Smooth muscle cell (in vitro differentiated cells): Measurements from ENCODE around the gene MARCHF10. TPM values are rescaled to one million over a fixed set of nuclear protein-coding genes. Genes with fewer than 3 reads are reported as not detected.
A peak's percentile ranks its signal among the peaks of the same experiment; 100 is the strongest.

ENCODE experiments used
- DNase-seq: peaks from one replicate; lab custom pipeline; 2025; ENCODE audit not compliant: unreplicated experiment; lab: John Stamatoyannopoulos, UW
- H2AFZ ChIP-seq: fragments of 200-600 bp; sonication (generic); 2 replicates; pipeline ENCODE4 v1.6.0; 2016; ENCODE audit warnings: antibody characterized with exemption, low read depth, mild to moderate bottlenecking
- H3F3A ChIP-seq: fragments of 200-600 bp; sonication (generic); 2 replicates; pipeline ENCODE4 v1.6.0; 2017; ENCODE audit warnings: antibody characterized with exemption, low read depth
- H3K27ac ChIP-seq: fragments of 200-600 bp; sonication (generic); 2 replicates; pipeline ENCODE4 v1.5.1; 2016; ENCODE audit warnings: low read depth, mild to moderate bottlenecking
- H3K27me3 ChIP-seq: fragments of 200-600 bp; sonication (generic); 2 replicates; pipeline ENCODE4 v1.6.1; 2016; ENCODE audit warnings: low read depth, mild to moderate bottlenecking
- H3K36me3 ChIP-seq: fragments of 200-600 bp; sonication (generic); 2 replicates; pipeline ENCODE4 v1.5.1; 2016; ENCODE audit warnings: low read depth
- H3K4me1 ChIP-seq: fragments of 200-600 bp; sonication (generic); 2 replicates; pipeline ENCODE4 v1.5.1; 2016; ENCODE audit warnings: low read depth
- H3K4me2 ChIP-seq: fragments of 200-600 bp; sonication (generic); 2 replicates; pipeline ENCODE4 v1.6.0; 2016; ENCODE audit warnings: mild to moderate bottlenecking
- H3K4me3 ChIP-seq: fragments of 200-600 bp; sonication (generic); 2 replicates; pipeline ENCODE4 v1.5.1; 2016; ENCODE audit warnings: mild to moderate bottlenecking
- H3K79me2 ChIP-seq: fragments of 200-600 bp; sonication (generic); 2 replicates; pipeline ENCODE4 v1.6.0; 2016; ENCODE audit warnings: low read depth, mild to moderate bottlenecking
- H3K9ac ChIP-seq: fragments of 200-600 bp; sonication (generic); 2 replicates; pipeline ENCODE4 v1.6.0; 2016; ENCODE audit warnings: low read depth
- H3K9me3 ChIP-seq: fragments of 200-600 bp; sonication (generic); replicated peaks from 2 replicates; pipeline ENCODE4 v1.5.1; 2016; ENCODE audit warnings: low read depth
- H4K20me1 ChIP-seq: fragments of 200-600 bp; sonication (generic); 2 replicates; pipeline ENCODE4 v1.6.0; 2016; ENCODE audit warnings: low read depth
- CTCF ChIP-seq: fragments of 200-600 bp; sonication (generic); IDR thresholded peaks from 2 replicates; pipeline ENCODE4 v1.5.1; 2017; ENCODE audit warnings: borderline replicate concordance, mild to moderate bottlenecking, antibody characterized with exemption; ENCODE audit not compliant: insufficient read depth, poor library complexity, severe bottlenecking
- WGBS: methylation state at CpG from one replicate; pipeline ENCODE4 v1.1.7; 2016; ENCODE audit warnings: low lambda C conversion rate; 5-methylcytosine and 5-hydroxymethylcytosine counted together
- polyA plus RNA-seq: library from polyadenylated mRNA; unstranded; fragments of >200 nt; fragmentation: Nextera tagmentation; extraction: Ambion mirVana; gene quantifications from 2 replicates; pipeline ENCODE4 v1.2.1, GENCODE V29; 2016
- total RNA-seq: library from RNA; depleted of rRNA; stranded (reverse); fragments of >200 nt; gene quantifications from 2 replicates; pipeline ENCODE4 v1.2.3, GENCODE V29; 2014

MARCHF10 gene
- total and polyA plus RNA-seq, 2 experiments from 2014 or later: not detected

- peaks cover 7% of the 10 kb centered on the region for H3K4me1 ChIP-seq
- DNase-seq: no peak
- H3K9ac ChIP-seq: no peak overlapping the region
- no peaks in the 10 kb centered on the region for H3K9me3 ChIP-seq
- H3F3A ChIP-seq: peaks cover 12% of the 10 kb centered on the region
- no peaks in the 10 kb centered on the region for H4K20me1 ChIP-seq
- H3K4me3 ChIP-seq: no peak overlapping the region
- H3K27me3 ChIP-seq: no peaks in the 10 kb centered on the region
- H3K79me2 ChIP-seq: no peaks in the 10 kb centered on the region
- WGBS: 91% methylated on average over 7 of the region's 7 CpGs
- no peak overlapping the region for H2AFZ ChIP-seq
- peak overlapping the region; percentile 57 for H3K4me2 ChIP-seq
- peak overlapping the region; percentile 86 for H3K27ac ChIP-seq
- TF ChIP-seq CTCF: no peak
- no peaks in the 10 kb centered on the region for H3K36me3 ChIP-seq
These were observed 27.8 kb downstream of the MARCHF10 start for GRCh38 chr17:62780269-62780668.

GRCh38 chr17:62778990-62779681 is 29.0 kb downstream of the MARCHF10 start:
- Histone ChIP-seq H3K79me2 (no peaks in the 10 kb centered on the region), H3K4me2 (peak overlapping the region; percentile 52), H4K20me1 (no peaks in the 10 kb centered on the region), H3K27ac (peak overlapping the region; percentile 86), H3K36me3 (no peaks in the 10 kb centered on the region), H3K4me3 (no peak overlapping the region), H3K4me1 (peaks cover 7% of the 10 kb centered on the region), H3K27me3 (peaks cover under 1% of the 10 kb centered on the region), H2AFZ (no peak overlapping the region), H3F3A (peaks cover 12% of the 10 kb centered on the region), H3K9ac (peak overlapping the region; percentile 51), H3K9me3 (no peaks in the 10 kb centered on the region)
- WGBS: 33% methylated on average over 21 of the region's 21 CpGs
- no peak for DNase-seq
- TF ChIP-seq CTCF: no peak

GRCh38 chr17:62775876-62776275 is 32.2 kb downstream of the MARCHF10 start:
- Histone ChIP-seq H3K9me3 (no peaks in the 10 kb centered on the region), H3K27me3 (peaks cover 4% of the 10 kb centered on the region), H3K4me2 (no peak overlapping the region), H2AFZ (no peak overlapping the region), H3K27ac (no peak overlapping the region), H4K20me1 (no peaks in the 10 kb centered on the region), H3K4me3 (no peak overlapping the region), H3K4me1 (peaks cover 5% of the 10 kb centered on the region), H3K36me3 (no peaks in the 10 kb centered on the region), H3K79me2 (no peaks in the 10 kb centered on the region), H3K9ac (no peak overlapping the region), H3F3A (peaks cover 12% of the 10 kb centered on the region)
- no peak for DNase-seq
- TF ChIP-seq CTCF: no peak
- 88% methylated on average over 4 of the region's 4 CpGs for WGBS

GRCh38 chr17:62774338-62774737 is 33.8 kb downstream of the MARCHF10 start:
- DNase-seq: no peak
- Histone ChIP-seq H4K20me1 (no peaks in the 10 kb centered on the region), H3K27me3 (peaks cover 4% of the 10 kb centered on the region), H2AFZ (no peak overlapping the region), H3K9me3 (no peaks in the 10 kb centered on the region), H3K4me1 (no peaks in the 10 kb centered on the region), H3K4me2 (no peak overlapping the region), H3F3A (no peaks in the 10 kb centered on the region), H3K27ac (no peak overlapping the region), H3K36me3 (no peaks in the 10 kb centered on the region), H3K4me3 (no peak overlapping the region), H3K9ac (no peak overlapping the region), H3K79me2 (no peaks in the 10 kb centered on the region)
- no peak for TF ChIP-seq CTCF
- 64% methylated on average over 5 of the region's 5 CpGs for WGBS
